GM21381 (cell line): ENCODE results near the gene ALOX12B.
"Not testable (repeated sequence)": the region's sequence is repeated elsewhere in the genome, so short reads cannot be mapped to it uniquely, and the experiment has no call there.

ENCODE experiments used
- ATAC-seq: cut with Tn5 transposase; IDR thresholded peaks from one replicate; pipeline ENCODE4 v1.9.1; 2021; ENCODE audit warnings: mild to moderate bottlenecking, moderate library complexity; ENCODE audit not compliant: unreplicated experiment

The ALOX12B gene

GRCh38 chr17:8046929-8047768 lies 40.4 kb downstream of the ALOX12B start:
- ATAC-seq, result no peak

GRCh38 chr17:8046306-8046928 lies 41.1 kb downstream of the ALOX12B start:
- no peak for ATAC-seq

- no peak for ATAC-seq
These were observed 42.4 kb downstream of the ALOX12B start for GRCh38 chr17:8044819-8045810.

- no peak for ATAC-seq
These were observed 45.5 kb downstream of the ALOX12B start for GRCh38 chr17:8041979-8042378.

GRCh38 chr17:8041249-8041928 lies 46.1 kb downstream of the ALOX12B start:
- no peak for ATAC-seq

GRCh38 chr17:8039611-8040168 lies 47.8 kb downstream of the ALOX12B start:
- ATAC-seq, result no peak

- no peak for ATAC-seq
These were observed 48.4 kb downstream of the ALOX12B start, which contains the start of gene ALOX15B for GRCh38 chr17:8038954-8039610. TSS of gene ALOX15B (plus strand) at chr17:8039059. CDS start at chr17:8039156, 97 bp downstream.

- ATAC-seq, result no peak
These were observed 55.1 kb downstream of the ALOX12B start for GRCh38 chr17:8032442-8032841.

GRCh38 chr17:8031950-8032349 lies 55.6 kb downstream of the ALOX12B start:
- ATAC-seq, result no peak

- no peak for ATAC-seq
These were observed 56.3 kb downstream of the ALOX12B start for GRCh38 chr17:8031261-8031661.

GRCh38 chr17:8029121-8029520 lies 58.4 kb downstream of the ALOX12B start:
- no peak for ATAC-seq

GRCh38 chr17:8025176-8025911 lies 62.2 kb downstream of the ALOX12B start:
- ATAC-seq, result no peak

GRCh38 chr17:8024161-8024560 lies 63.4 kb downstream of the ALOX12B start:
- not testable (repeated sequence) for ATAC-seq
